ENCODE results near the gene MAPK12. TPM values are rescaled to one million over a fixed set of nuclear protein-coding genes. Genes with fewer than 3 reads are reported as not detected.

MAPK12 gene
- total RNA-seq, 1 experiment from 2014 or later: 21.1 TPM

DNA sequence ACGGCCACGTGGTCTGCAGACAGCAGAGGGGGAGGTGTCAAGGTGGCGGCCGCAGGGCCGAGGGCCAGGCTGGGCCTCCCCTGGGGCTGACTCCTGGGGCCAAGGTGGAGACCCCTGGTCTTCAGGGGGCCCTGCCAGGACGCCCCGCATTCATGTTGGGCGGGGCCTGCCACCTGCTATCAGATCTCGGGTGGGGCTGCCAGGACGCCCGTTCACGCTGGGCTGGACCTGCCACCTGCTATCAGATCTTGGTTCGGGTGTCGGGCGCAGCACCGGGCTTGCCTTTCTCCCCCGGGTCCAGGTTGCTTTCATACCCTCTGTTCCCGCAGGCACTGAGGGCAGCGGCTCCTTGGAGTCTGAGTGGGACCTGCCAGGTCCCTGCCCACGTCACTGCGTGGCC is 24.8 kb upstream of the MAPK12 start:
- peak overlapping the region; percentile 52 for H3K27ac Mint-ChIP-seq (ENCODE audit: unreplicated experiment)
- no peaks in the 10 kb centered on the region for H3K9me3 Mint-ChIP-seq (ENCODE audit: low read depth, unreplicated experiment)
- intact Hi-C loops (cut with micrococcal nuclease; ENCODE audit: unreplicated experiment): no loop called here
- no TSS peak for BruUV-seq (replicated peaks)
- CTCF ChIA-PET: no interaction called here
- no peak overlapping the region for H3K4me3 Mint-ChIP-seq (ENCODE audit: low read depth, unreplicated experiment)
- no peak for DNase-seq
- H3K36me3 Mint-ChIP-seq (ENCODE audit: insufficient read depth, unreplicated experiment): peaks cover 80% of the 10 kb centered on the region
- no peaks in the 10 kb centered on the region for H3K27me3 Mint-ChIP-seq (ENCODE audit: unreplicated experiment)
- peaks cover 10% of the 10 kb centered on the region for H3K4me1 Mint-ChIP-seq (ENCODE audit: low read depth, unreplicated experiment)
- TF ChIP-seq, protein P1, sequence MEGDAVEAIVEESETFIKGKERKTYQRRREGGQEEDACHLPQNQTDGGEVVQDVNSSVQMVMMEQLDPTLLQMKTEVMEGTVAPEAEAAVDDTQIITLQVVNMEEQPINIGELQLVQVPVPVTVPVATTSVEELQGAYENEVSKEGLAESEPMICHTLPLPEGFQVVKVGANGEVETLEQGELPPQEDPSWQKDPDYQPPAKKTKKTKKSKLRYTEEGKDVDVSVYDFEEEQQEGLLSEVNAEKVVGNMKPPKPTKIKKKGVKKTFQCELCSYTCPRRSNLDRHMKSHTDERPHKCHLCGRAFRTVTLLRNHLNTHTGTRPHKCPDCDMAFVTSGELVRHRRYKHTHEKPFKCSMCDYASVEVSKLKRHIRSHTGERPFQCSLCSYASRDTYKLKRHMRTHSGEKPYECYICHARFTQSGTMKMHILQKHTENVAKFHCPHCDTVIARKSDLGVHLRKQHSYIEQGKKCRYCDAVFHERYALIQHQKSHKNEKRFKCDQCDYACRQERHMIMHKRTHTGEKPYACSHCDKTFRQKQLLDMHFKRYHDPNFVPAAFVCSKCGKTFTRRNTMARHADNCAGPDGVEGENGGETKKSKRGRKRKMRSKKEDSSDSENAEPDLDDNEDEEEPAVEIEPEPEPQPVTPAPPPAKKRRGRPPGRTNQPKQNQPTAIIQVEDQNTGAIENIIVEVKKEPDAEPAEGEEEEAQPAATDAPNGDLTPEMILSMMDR (IDR thresholded peaks at IDR 0.05; ENCODE audit: unreplicated experiment): no peak

DNA sequence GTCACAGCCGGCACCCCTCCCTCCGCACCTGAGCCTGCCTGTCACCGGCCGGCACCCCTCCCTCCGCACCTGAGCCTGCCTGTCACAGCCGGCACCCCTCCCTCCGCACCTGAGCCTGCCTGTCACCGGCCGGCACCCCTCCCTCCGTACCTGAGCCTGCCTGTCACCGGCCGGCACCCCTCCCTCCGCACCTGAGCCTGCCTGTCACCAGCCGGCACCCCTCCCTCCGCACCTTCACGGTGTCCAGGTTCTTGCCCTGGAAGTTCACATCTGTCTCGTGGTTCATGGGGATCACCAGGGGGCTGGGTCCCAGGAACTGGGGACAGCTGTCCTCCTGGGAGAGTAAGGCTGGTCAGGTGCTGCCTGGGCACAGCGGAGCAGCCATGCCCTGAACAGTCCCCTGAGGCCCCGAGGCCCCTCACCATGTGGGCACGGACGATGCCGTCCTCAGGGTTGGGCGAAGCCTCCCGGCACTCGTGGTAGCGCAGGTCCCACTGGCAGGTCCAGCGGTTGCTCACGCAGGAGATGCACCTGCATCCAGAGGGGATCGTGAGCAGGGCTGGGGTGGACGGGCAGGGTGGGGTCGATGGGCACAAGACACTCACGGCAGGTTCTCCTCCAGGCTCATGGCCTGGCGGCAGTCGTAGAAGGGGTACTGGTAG is 24.2 kb upstream of the MAPK12 start:
- TF ChIP-seq, protein P1 (IDR thresholded peaks at IDR 0.05; ENCODE audit: unreplicated experiment): no peak

DNA sequence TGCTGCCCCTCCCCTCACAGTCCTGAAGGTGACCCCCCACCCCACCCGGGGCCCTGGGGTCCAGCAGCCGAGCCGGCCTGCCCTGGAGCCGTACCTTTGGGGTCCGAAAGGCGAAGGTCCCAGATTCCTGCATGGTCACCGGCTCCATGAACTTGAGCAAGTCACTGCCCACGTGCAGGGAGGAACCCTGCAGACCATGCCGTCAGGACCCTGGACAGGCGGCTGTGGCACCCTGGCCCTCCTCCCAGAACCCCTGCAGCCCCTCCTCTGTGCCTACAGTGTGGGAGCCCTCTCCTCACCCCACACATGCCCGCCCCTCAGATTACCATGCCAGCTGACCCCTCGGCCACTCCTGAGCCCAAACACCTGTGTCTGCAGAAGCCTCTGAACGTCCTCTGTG is 23.0 kb upstream of the MAPK12 start:
- CTCF ChIA-PET: interaction anchor here (0.5 kb wide), 1 partner anchor 46 kb away, joined by 3 read pairs; no protein-coding TSS in a partner anchor
- BruUV-seq (replicated peaks): no TSS peak
- DNase-seq: no peak
- intact Hi-C loops (cut with micrococcal nuclease; ENCODE audit: unreplicated experiment): no loop called here
- Mint-ChIP-seq H3K9me3 (ENCODE audit: low read depth, unreplicated experiment) (no peaks in the 10 kb centered on the region), H3K4me3 (ENCODE audit: low read depth, unreplicated experiment) (no peak overlapping the region), H3K27me3 (ENCODE audit: unreplicated experiment) (no peaks in the 10 kb centered on the region), H3K27ac (ENCODE audit: unreplicated experiment) (peak overlapping the region; percentile 25), H3K4me1 (ENCODE audit: low read depth, unreplicated experiment) (peaks cover 7% of the 10 kb centered on the region), H3K36me3 (ENCODE audit: insufficient read depth, unreplicated experiment) (peaks cover 84% of the 10 kb centered on the region)
- TF ChIP-seq, protein P1 (IDR thresholded peaks at IDR 0.05; ENCODE audit: unreplicated experiment): no peak

More for the DNA sequence above, 24.2 kb upstream of the MAPK12 start:
- peak overlapping the region; percentile 52 for H3K27ac Mint-ChIP-seq (ENCODE audit: unreplicated experiment)
- CTCF ChIA-PET: no interaction called here
- BruUV-seq (replicated peaks): no TSS peak
- H3K36me3 Mint-ChIP-seq (ENCODE audit: insufficient read depth, unreplicated experiment): peaks cover 83% of the 10 kb centered on the region
- DNase-seq: no peak
- intact Hi-C loops (cut with micrococcal nuclease; ENCODE audit: unreplicated experiment): no loop called here
- no peak overlapping the region for H3K4me3 Mint-ChIP-seq (ENCODE audit: low read depth, unreplicated experiment)
- no peaks in the 10 kb centered on the region for H3K9me3 Mint-ChIP-seq (ENCODE audit: low read depth, unreplicated experiment)
- no peaks in the 10 kb centered on the region for H3K27me3 Mint-ChIP-seq (ENCODE audit: unreplicated experiment)
- H3K4me1 Mint-ChIP-seq (ENCODE audit: low read depth, unreplicated experiment): peaks cover 7% of the 10 kb centered on the region

DNA sequence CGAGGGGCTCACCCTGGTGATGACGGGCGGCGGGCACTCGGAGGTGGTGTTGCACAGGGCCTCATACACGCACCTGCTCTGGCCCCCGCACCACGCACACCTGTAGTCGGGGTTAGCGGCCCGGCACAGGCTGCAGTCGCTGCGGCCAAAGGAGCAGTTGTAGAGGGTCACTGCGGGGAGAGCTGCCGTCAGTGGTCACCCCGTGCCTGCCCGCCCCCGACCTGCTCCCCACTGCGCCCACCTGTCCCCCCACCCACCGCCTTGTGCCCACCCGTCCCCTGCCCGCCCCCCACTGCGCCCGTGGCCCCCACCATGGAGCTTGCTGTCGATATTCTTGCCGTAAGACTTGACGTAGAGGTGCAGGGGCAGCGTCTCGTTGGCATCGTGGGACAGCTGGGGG is 22.3 kb upstream of the MAPK12 start:
- Mint-ChIP-seq H3K27me3 (ENCODE audit: unreplicated experiment) (no peaks in the 10 kb centered on the region), H3K4me3 (ENCODE audit: low read depth, unreplicated experiment) (peak overlapping the region; percentile 51), H3K4me1 (ENCODE audit: low read depth, unreplicated experiment) (peaks cover 7% of the 10 kb centered on the region), H3K27ac (ENCODE audit: unreplicated experiment) (no peak overlapping the region), H3K9me3 (ENCODE audit: low read depth, unreplicated experiment) (no peaks in the 10 kb centered on the region), H3K36me3 (ENCODE audit: insufficient read depth, unreplicated experiment) (peaks cover 85% of the 10 kb centered on the region)
- no TSS peak for BruUV-seq (replicated peaks)
- TF ChIP-seq, protein P1 (IDR thresholded peaks at IDR 0.05; ENCODE audit: unreplicated experiment): no peak
- no peak for DNase-seq
- CTCF ChIA-PET: interaction anchor here (0.5 kb wide), 1 partner anchor 47 kb away, joined by 3 read pairs; no protein-coding TSS in a partner anchor
- intact Hi-C loops (cut with micrococcal nuclease; ENCODE audit: unreplicated experiment): no loop called here
